SU-DHL-6 (cell line): ENCODE data around the gene ELMO1.

Experiments
- EZH2phosphoT487 ChIP-seq: fragments of 200-600 bp; sonication (generic), shearing (Covaris generic); conservative IDR thresholded peaks from 2 replicates; pipeline ENCODE4 v1.6.1; 2018; ENCODE audit warnings: mild to moderate bottlenecking, antibody characterized with exemption, low read length, moderate library complexity, mixed read lengths
- TF ChIP-seq, protein P1 (sequence below): fragments of 200-600 bp; sonication (generic); IDR thresholded peaks from one replicate; pipeline ENCODE4 v1.5.1; 2017; ENCODE audit warnings: antibody characterized with exemption, mild to moderate bottlenecking, low read length, moderate library complexity; ENCODE audit not compliant: insufficient read depth, poor library complexity, severe bottlenecking

DNA sequence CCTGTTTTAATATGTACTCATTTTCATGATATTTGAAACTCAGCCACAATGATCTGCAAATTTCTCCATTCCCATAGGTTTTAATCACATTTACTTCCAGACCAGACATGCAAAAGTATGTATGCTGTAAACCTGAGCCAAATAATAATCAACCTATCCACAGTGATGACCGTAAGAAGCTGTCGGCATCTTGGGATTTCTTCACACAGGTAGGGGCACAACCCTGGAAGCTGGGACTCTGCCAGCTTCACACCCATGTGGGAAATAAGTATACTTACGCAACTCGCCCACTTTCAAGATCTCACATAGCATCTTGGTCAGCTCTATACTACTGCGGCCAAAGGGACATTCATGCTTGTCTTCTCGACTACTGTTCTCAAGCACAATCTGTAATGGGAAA, 352.3 kb downstream of the ELMO1 start:
- TF ChIP-seq EZH2phosphoT487 = no peak
- TF ChIP-seq, protein P1, sequence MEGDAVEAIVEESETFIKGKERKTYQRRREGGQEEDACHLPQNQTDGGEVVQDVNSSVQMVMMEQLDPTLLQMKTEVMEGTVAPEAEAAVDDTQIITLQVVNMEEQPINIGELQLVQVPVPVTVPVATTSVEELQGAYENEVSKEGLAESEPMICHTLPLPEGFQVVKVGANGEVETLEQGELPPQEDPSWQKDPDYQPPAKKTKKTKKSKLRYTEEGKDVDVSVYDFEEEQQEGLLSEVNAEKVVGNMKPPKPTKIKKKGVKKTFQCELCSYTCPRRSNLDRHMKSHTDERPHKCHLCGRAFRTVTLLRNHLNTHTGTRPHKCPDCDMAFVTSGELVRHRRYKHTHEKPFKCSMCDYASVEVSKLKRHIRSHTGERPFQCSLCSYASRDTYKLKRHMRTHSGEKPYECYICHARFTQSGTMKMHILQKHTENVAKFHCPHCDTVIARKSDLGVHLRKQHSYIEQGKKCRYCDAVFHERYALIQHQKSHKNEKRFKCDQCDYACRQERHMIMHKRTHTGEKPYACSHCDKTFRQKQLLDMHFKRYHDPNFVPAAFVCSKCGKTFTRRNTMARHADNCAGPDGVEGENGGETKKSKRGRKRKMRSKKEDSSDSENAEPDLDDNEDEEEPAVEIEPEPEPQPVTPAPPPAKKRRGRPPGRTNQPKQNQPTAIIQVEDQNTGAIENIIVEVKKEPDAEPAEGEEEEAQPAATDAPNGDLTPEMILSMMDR = no peak
